Measurements from ENCODE around the gene GOSR1.
"Not testable (repeated sequence)": the region's sequence is repeated elsewhere in the genome, so short reads cannot be mapped to it uniquely, and the experiment has no call there.

GOSR1 gene

GRCh38 chr17:30521766-30522165 is 44.6 kb downstream of the GOSR1 start:
- Mint-ChIP-seq H3K4me3 (no peak overlapping the region), H3K4me1 (peaks cover 8% of the 10 kb centered on the region), H3K27ac (no peak overlapping the region), H3K36me3 (peaks cover 52% of the 10 kb centered on the region), H3K9me3 (no peaks in the 10 kb centered on the region), H3K27me3 (no peaks in the 10 kb centered on the region)
- ATAC-seq: no peak

GRCh38 chr17:30523236-30523635 is 46.0 kb downstream of the GOSR1 start:
- not testable (repeated sequence) for H3K4me1 Mint-ChIP-seq, ATAC-seq, H3K9me3 Mint-ChIP-seq, H3K27ac Mint-ChIP-seq, H3K4me3 Mint-ChIP-seq, H3K27me3 Mint-ChIP-seq
- H3K36me3 Mint-ChIP-seq: peaks cover 38% of the 10 kb centered on the region

GRCh38 chr17:30524847-30525246 is 47.6 kb downstream of the GOSR1 start:
- no peak for ATAC-seq
- H3K36me3 Mint-ChIP-seq: peaks cover 34% of the 10 kb centered on the region
- no peaks in the 10 kb centered on the region for H3K4me1 Mint-ChIP-seq
- no peak overlapping the region for H3K27ac Mint-ChIP-seq
- H3K27me3 Mint-ChIP-seq: no peaks in the 10 kb centered on the region
- no peaks in the 10 kb centered on the region for H3K9me3 Mint-ChIP-seq
- H3K4me3 Mint-ChIP-seq: no peak overlapping the region

- Mint-ChIP-seq H3K4me1 (no peaks in the 10 kb centered on the region), H3K9me3 (no peaks in the 10 kb centered on the region), H3K36me3 (peaks cover 19% of the 10 kb centered on the region), H3K27ac (no peak overlapping the region), H3K4me3 (no peak overlapping the region), H3K27me3 (no peaks in the 10 kb centered on the region)
- no peak for ATAC-seq
These were observed 49.2 kb downstream of the GOSR1 start for GRCh38 chr17:30526401-30526800.

- not testable (repeated sequence) for H3K27me3 Mint-ChIP-seq, H3K4me3 Mint-ChIP-seq, H3K9me3 Mint-ChIP-seq, H3K36me3 Mint-ChIP-seq, ATAC-seq, H3K4me1 Mint-ChIP-seq, H3K27ac Mint-ChIP-seq
These were observed 51.5 kb downstream of the GOSR1 start for GRCh38 chr17:30528701-30529100.

GRCh38 chr17:30530346-30531025 is 53.3 kb downstream of the GOSR1 start:
- Mint-ChIP-seq H3K27me3 (no peaks in the 10 kb centered on the region), H3K4me1 (no peaks in the 10 kb centered on the region), H3K36me3 (no peaks in the 10 kb centered on the region), H3K9me3 (no peaks in the 10 kb centered on the region), H3K27ac (no peak overlapping the region), H3K4me3 (no peak overlapping the region)
- no peak for ATAC-seq

- Mint-ChIP-seq H3K9me3 (peaks cover 2% of the 10 kb centered on the region), H3K27me3 (no peaks in the 10 kb centered on the region), H3K4me3 (no peak overlapping the region), H3K36me3 (peaks cover 9% of the 10 kb centered on the region), H3K4me1 (no peaks in the 10 kb centered on the region), H3K27ac (no peak overlapping the region)
- ATAC-seq: no peak
These were observed 55.7 kb downstream of the GOSR1 start for GRCh38 chr17:30532871-30533270.

- Mint-ChIP-seq H3K27me3 (no peaks in the 10 kb centered on the region), H3K9me3 (peaks cover 2% of the 10 kb centered on the region), H3K4me3 (no peak overlapping the region), H3K36me3 (peaks cover 9% of the 10 kb centered on the region), H3K27ac (no peak overlapping the region), H3K4me1 (no peaks in the 10 kb centered on the region)
- no peak for ATAC-seq
These were observed 57.1 kb downstream of the GOSR1 start for GRCh38 chr17:30534298-30534697.

- Mint-ChIP-seq H3K9me3 (peaks cover 2% of the 10 kb centered on the region), H3K27me3 (no peaks in the 10 kb centered on the region), H3K4me1 (no peaks in the 10 kb centered on the region), H3K4me3 (no peak overlapping the region), H3K36me3 (peaks cover 9% of the 10 kb centered on the region), H3K27ac (no peak overlapping the region)
- ATAC-seq: peak; percentile 39
These were observed 58.0 kb downstream of the GOSR1 start for GRCh38 chr17:30534938-30535921.

GRCh38 chr17:30536846-30537245 is 59.6 kb downstream of the GOSR1 start:
- not testable (repeated sequence) for H3K27ac Mint-ChIP-seq, H3K9me3 Mint-ChIP-seq, H3K36me3 Mint-ChIP-seq, H3K4me1 Mint-ChIP-seq, H3K27me3 Mint-ChIP-seq, H3K4me3 Mint-ChIP-seq, ATAC-seq

- H3K36me3 Mint-ChIP-seq: not testable (repeated sequence)
These were observed 60.5 kb downstream of the GOSR1 start for GRCh38 chr17:30537667-30538066.

GRCh38 chr17:30541802-30542201 is 64.6 kb downstream of the GOSR1 start:
- Mint-ChIP-seq H3K27me3 (no peaks in the 10 kb centered on the region), H3K4me3 (no peak overlapping the region), H3K9me3 (peaks cover 2% of the 10 kb centered on the region), H3K27ac (no peak overlapping the region), H3K4me1 (no peaks in the 10 kb centered on the region), H3K36me3 (peaks cover 9% of the 10 kb centered on the region)
- ATAC-seq: no peak

More at GRCh38 chr17:30537667-30538066, 60.5 kb downstream of the GOSR1 start:
- H3K4me3 Mint-ChIP-seq, H3K9me3 Mint-ChIP-seq, H3K27ac Mint-ChIP-seq, H3K27me3 Mint-ChIP-seq, ATAC-seq, H3K4me1 Mint-ChIP-seq: not testable (repeated sequence)

- no peak overlapping the region for H3K4me3 Mint-ChIP-seq
- no peak for ATAC-seq
- no peaks in the 10 kb centered on the region for H3K9me3 Mint-ChIP-seq
- no peak overlapping the region for H3K27ac Mint-ChIP-seq
- H3K4me1 Mint-ChIP-seq: peaks cover 2% of the 10 kb centered on the region
- H3K27me3 Mint-ChIP-seq: no peaks in the 10 kb centered on the region
- peaks cover 2% of the 10 kb centered on the region for H3K36me3 Mint-ChIP-seq
These were observed 66.2 kb downstream of the GOSR1 start for GRCh38 chr17:30543456-30543855.

- H3K9me3 Mint-ChIP-seq: no peaks in the 10 kb centered on the region
- no peak overlapping the region for H3K27ac Mint-ChIP-seq
- peaks cover 6% of the 10 kb centered on the region for H3K36me3 Mint-ChIP-seq
- H3K4me1 Mint-ChIP-seq: peaks cover 13% of the 10 kb centered on the region
- H3K27me3 Mint-ChIP-seq: no peaks in the 10 kb centered on the region
- no peak for ATAC-seq
- no peak overlapping the region for H3K4me3 Mint-ChIP-seq
These were observed 67.8 kb downstream of the GOSR1 start for GRCh38 chr17:30545024-30545423.

- ATAC-seq: no peak
- Mint-ChIP-seq H3K27ac (no peak overlapping the region), H3K4me3 (no peak overlapping the region), H3K27me3 (no peaks in the 10 kb centered on the region), H3K36me3 (peaks cover 6% of the 10 kb centered on the region), H3K4me1 (peaks cover 41% of the 10 kb centered on the region), H3K9me3 (no peaks in the 10 kb centered on the region)
These were observed 70.8 kb downstream of the GOSR1 start for GRCh38 chr17:30547778-30548573.

Measured in stimulated activated memory B cell treated with anti-CD40 and anti-IgM and Interleukin-4, amounts not matched to agents 10 μg/mL and 1 μg/mL and 100 μg/mL, for 72 hours (primary cell).